Karpas-422 (cell line): ENCODE data around the gene KLHL3. TPM values are rescaled to one million over a fixed set of nuclear protein-coding genes. Genes with fewer than 3 reads are reported as not detected.

ENCODE experiments used
- DNase-seq: peaks from one replicate; pipeline ENCODE4 v3.0.0-alpha.2; 2015
- H2AFZ ChIP-seq: fragments of 200-600 bp; sonication (generic); 2 replicates; pipeline ENCODE4 v1.6.1; 2014; ENCODE audit warnings: antibody characterized with exemption, low read length, mixed read lengths
- H3K27ac ChIP-seq: fragments of 200-600 bp; sonication (generic); 2 replicates; pipeline ENCODE4 v1.5.1; 2014; ENCODE audit warnings: mild to moderate bottlenecking, low read length, moderate library complexity
- H3K27me3 ChIP-seq: fragments of 200-600 bp; sonication (generic); 2 replicates; pipeline ENCODE4 v1.6.1; 2014; ENCODE audit warnings: low read length, mixed read lengths
- H3K36me3 ChIP-seq: fragments of 200-600 bp; sonication (generic); 2 replicates; pipeline ENCODE4 v1.6.1; 2014; ENCODE audit warnings: low read length, mixed read lengths; ENCODE audit not compliant: insufficient read depth
- H3K4me1 ChIP-seq: fragments of 200-600 bp; sonication (generic); 2 replicates; pipeline ENCODE4 v1.6.1; 2014; ENCODE audit warnings: mild to moderate bottlenecking, low read length, mixed read lengths
- H3K4me2 ChIP-seq: fragments of 200-600 bp; sonication (generic); 2 replicates; pipeline ENCODE4 v1.6.1; 2014; ENCODE audit warnings: low read length, low read depth, mild to moderate bottlenecking; ENCODE audit not compliant: poor library complexity, severe bottlenecking
- H3K4me3 ChIP-seq: fragments of 200-600 bp; sonication (generic); 2 replicates; pipeline ENCODE4 v1.5.1; 2014; ENCODE audit warnings: mild to moderate bottlenecking, antibody characterized with exemption, low read length, mixed read lengths
- H3K79me2 ChIP-seq: fragments of 200-600 bp; sonication (generic); 2 replicates; pipeline ENCODE4 v1.6.1; 2014; ENCODE audit warnings: mild to moderate bottlenecking, low read length, mixed read lengths
- H3K9ac ChIP-seq: fragments of 200-600 bp; sonication (generic); 2 replicates; pipeline ENCODE4 v1.6.0; 2014; ENCODE audit warnings: low read length
- H3K9me2 ChIP-seq: fragments of 200-600 bp; sonication (generic), shearing (Covaris generic); replicated peaks from 2 replicates; pipeline ENCODE4 v1.6.0; 2014; ENCODE audit warnings: mild to moderate bottlenecking, low read length, moderate library complexity; ENCODE audit not compliant: insufficient read depth
- H3K9me3 ChIP-seq: fragments of 300-700, 200-600 bp; sonication (generic); 2 replicates; pipeline ENCODE4 v1.6.1; 2014; ENCODE audit warnings: low read length, mixed read lengths
- H4K20me1 ChIP-seq: fragments of 200-600 bp; sonication (generic); 2 replicates; pipeline ENCODE4 v1.6.1; 2014; ENCODE audit warnings: mild to moderate bottlenecking, antibody characterized with exemption, low read length, low read depth; ENCODE audit not compliant: insufficient read depth
- total RNA-seq: library from RNA; depleted of rRNA; stranded (reverse); fragments of >200 nt; shearing (Covaris generic); gene quantifications from 2 replicates; pipeline ENCODE4 v1.2.3, GENCODE V29; 2014; ENCODE audit warnings: low replicate concordance

The KLHL3 gene
- total RNA-seq, 1 experiment from 2014 or later = 0.67 TPM

DNA sequence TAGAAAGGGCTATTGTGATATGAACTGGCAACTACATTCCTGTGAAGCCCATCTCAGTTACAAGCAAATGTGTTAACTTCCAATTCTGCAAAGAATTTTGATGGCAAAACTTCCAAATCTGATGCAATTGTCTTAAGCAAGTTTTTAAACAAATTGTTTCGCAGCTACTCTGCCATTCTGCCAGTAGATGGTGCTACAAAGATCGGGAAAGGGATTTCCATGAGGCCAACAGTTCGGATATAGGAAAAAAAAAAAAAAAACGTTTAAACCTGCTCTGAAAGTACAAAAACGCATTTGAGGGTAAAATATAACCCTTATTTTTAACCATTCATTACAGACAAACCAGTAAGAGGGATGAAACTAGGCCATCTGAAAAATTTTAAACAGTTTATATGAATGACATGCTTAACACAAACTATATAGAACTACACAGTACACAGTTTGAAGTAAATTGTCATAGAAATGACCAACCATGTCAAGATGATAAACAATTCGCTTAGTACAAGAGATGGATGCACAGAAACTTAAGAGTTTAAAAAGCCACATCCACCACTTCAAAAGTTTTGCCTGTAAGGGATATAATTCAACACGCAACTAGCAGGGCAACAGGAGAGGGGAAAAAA, 16.1 kb upstream of the KLHL3 start:
- Histone ChIP-seq H3K9me2 (no peaks in the 10 kb centered on the region), H3K4me3 (peak overlapping the region; percentile 78), H3K36me3 (peaks cover 17% of the 10 kb centered on the region), H2AFZ (no peak overlapping the region), H3K4me2 (peak overlapping the region; percentile 79), H3K9me3 (no peaks in the 10 kb centered on the region), H3K79me2 (peaks cover 27% of the 10 kb centered on the region), H3K27ac (no peak overlapping the region), H3K9ac (peak overlapping the region; percentile 97), H3K27me3 (no peaks in the 10 kb centered on the region), H3K4me1 (peaks cover 36% of the 10 kb centered on the region), H4K20me1 (peaks cover 57% of the 10 kb centered on the region)
- peak; percentile 68 for DNase-seq

DNA sequence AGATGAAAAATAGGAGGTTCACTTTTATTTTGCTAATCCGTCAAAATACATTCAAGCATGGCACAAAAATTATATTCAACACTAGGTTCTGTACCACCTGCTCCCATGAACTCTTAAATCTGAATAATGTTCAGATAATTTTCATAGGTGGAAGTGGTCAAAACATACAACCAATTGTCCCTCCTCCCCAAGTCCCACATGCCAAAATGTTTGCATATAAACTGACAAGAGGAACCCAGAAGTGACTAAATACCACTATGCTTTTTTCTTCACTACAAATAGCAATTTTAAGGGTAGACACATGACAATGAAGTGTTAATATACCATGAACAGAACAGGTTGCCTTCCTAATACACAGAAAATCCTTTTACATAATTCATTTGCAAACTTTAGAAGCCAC, 14.5 kb upstream of the KLHL3 start:
- Histone ChIP-seq H3K4me3 (no peak overlapping the region), H3K4me2 (peak overlapping the region; percentile 79)

GRCh38 chr5:137747848-137748247, 12.0 kb upstream of the KLHL3 start:
- no peak overlapping the region for H3K4me2 ChIP-seq
- H3K4me3 ChIP-seq = no peak overlapping the region
- no peak overlapping the region for H3K9ac ChIP-seq
- peak; percentile 24 for DNase-seq
- H3K9me3 ChIP-seq = no peaks in the 10 kb centered on the region
- H3K36me3 ChIP-seq = peaks cover 16% of the 10 kb centered on the region
- H3K4me1 ChIP-seq = peaks cover 30% of the 10 kb centered on the region
- peaks cover 14% of the 10 kb centered on the region for H3K79me2 ChIP-seq
- H3K27ac ChIP-seq = no peak overlapping the region
- no peak overlapping the region for H2AFZ ChIP-seq
- no peaks in the 10 kb centered on the region for H3K9me2 ChIP-seq
- no peaks in the 10 kb centered on the region for H3K27me3 ChIP-seq
- peaks cover 55% of the 10 kb centered on the region for H4K20me1 ChIP-seq

More for the DNA sequence above, 14.5 kb upstream of the KLHL3 start:
- peak; percentile 71 for DNase-seq
- H3K4me1 ChIP-seq = peaks cover 36% of the 10 kb centered on the region
- no peaks in the 10 kb centered on the region for H3K9me3 ChIP-seq
- peaks cover 27% of the 10 kb centered on the region for H3K79me2 ChIP-seq
- peaks cover 17% of the 10 kb centered on the region for H3K36me3 ChIP-seq
- H3K9me2 ChIP-seq = no peaks in the 10 kb centered on the region
- H4K20me1 ChIP-seq = peaks cover 64% of the 10 kb centered on the region
- no peak overlapping the region for H3K27ac ChIP-seq
- H3K9ac ChIP-seq = no peak overlapping the region
- no peak overlapping the region for H2AFZ ChIP-seq
- H3K27me3 ChIP-seq = no peaks in the 10 kb centered on the region

DNA sequence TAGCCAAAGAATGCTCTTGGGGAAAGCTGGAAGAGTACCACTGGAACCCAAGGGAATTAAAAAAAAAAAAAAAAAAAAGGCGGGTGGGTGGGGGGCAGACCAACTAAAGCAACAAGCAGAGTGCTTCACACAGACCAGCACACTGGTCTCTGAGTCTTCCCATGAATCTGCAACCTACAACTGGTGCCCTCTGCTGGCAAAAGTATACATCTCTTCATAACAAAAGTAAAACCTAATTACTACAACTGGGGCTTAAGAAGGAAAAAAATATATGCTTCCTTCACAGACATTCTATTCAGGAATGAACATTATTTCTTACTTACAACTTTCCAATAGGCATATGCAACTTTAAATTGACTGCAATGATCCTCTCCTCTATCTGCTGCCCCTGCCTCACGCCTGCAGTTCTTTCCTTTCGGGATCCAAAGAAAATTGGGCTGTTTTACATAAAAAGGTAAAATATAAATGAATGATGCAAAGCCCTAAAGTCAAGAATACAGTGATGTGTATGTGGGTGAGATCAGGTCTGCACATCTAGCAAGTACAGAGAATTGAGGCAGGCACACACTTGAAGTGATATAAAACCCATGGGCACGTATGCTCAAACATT, 7.2 kb upstream of the KLHL3 start:
- Histone ChIP-seq H3K9me3 (no peaks in the 10 kb centered on the region), H3K9me2 (no peaks in the 10 kb centered on the region), H2AFZ (no peak overlapping the region), H3K27ac (no peak overlapping the region), H3K4me1 (no peaks in the 10 kb centered on the region), H3K79me2 (no peaks in the 10 kb centered on the region), H3K4me3 (no peak overlapping the region), H3K9ac (no peak overlapping the region), H4K20me1 (peaks cover 18% of the 10 kb centered on the region), H3K4me2 (no peak overlapping the region), H3K27me3 (no peaks in the 10 kb centered on the region), H3K36me3 (no peaks in the 10 kb centered on the region)
- peak; percentile 86 for DNase-seq

GRCh38 chr5:137741718-137742117, 5.8 kb upstream of the KLHL3 start:
- H4K20me1 ChIP-seq = peaks cover 5% of the 10 kb centered on the region
- H3K4me3 ChIP-seq = no peak overlapping the region
- no peaks in the 10 kb centered on the region for H3K4me1 ChIP-seq
- no peaks in the 10 kb centered on the region for H3K79me2 ChIP-seq
- H3K27me3 ChIP-seq = no peaks in the 10 kb centered on the region
- no peak for DNase-seq
- no peaks in the 10 kb centered on the region for H3K9me3 ChIP-seq
- H3K4me2 ChIP-seq = no peak overlapping the region
- H3K27ac ChIP-seq = no peak overlapping the region
- no peaks in the 10 kb centered on the region for H3K36me3 ChIP-seq
- H3K9me2 ChIP-seq = no peaks in the 10 kb centered on the region
- no peak overlapping the region for H3K9ac ChIP-seq
- H2AFZ ChIP-seq = no peak overlapping the region

DNA sequence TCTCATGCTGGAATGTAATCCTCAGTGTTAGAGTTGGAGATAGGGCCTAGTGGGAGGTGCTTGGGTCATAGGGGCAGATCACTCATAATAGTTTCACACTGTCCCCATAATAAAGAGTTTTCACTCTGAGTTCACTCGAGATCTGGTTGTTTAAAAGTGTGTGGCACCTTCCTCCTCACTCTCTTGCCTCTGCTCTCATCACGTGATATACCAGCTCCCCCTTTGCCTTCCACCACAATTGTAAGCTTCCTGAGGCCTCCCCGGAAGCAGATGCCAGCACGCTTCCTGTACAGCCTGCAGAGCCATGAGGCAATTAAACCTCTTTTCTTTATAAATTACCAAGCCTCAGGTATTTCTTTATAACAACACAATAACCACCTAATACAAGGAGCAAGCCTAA, 3.8 kb upstream of the KLHL3 start:
- H3K27ac ChIP-seq = no peak overlapping the region
- H3K9me2 ChIP-seq = no peaks in the 10 kb centered on the region
- H3K9me3 ChIP-seq = no peaks in the 10 kb centered on the region
- H4K20me1 ChIP-seq = no peaks in the 10 kb centered on the region; the same call in 1 of the 2 replicates
- no peak overlapping the region for H2AFZ ChIP-seq
- H3K27me3 ChIP-seq = no peaks in the 10 kb centered on the region
- no peak overlapping the region for H3K9ac ChIP-seq
- no peaks in the 10 kb centered on the region for H3K36me3 ChIP-seq
- H3K4me1 ChIP-seq = no peaks in the 10 kb centered on the region
- H3K4me3 ChIP-seq = no peak overlapping the region
- DNase-seq = no peak
- no peak overlapping the region for H3K4me2 ChIP-seq
- no peaks in the 10 kb centered on the region for H3K79me2 ChIP-seq

DNA sequence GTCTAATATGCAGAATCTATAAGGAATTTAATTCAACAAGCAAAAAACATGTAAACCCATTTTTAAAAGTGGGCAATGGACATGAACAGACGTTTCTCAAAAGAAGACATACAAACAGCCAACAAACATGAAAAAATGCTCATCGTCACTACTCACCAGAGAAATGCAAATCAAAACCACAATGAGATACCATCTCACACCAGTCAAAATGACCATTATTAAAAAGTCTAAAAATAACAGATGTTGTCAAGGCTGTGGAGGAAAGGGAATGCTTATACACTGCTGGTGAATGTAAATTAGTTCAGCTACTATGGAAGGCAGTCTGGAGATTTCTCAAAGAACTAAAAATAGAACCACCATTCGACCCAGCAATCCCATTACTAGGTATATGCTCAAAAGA, 3.1 kb upstream of the KLHL3 start:
- Histone ChIP-seq H3K4me2 (no peak overlapping the region), H2AFZ (no peak overlapping the region), H3K9me3 (no peaks in the 10 kb centered on the region), H3K36me3 (no peaks in the 10 kb centered on the region), H3K4me3 (no peak overlapping the region), H3K27ac (no peak overlapping the region), H4K20me1 (no peaks in the 10 kb centered on the region; the same call in 1 of the 2 replicates), H3K79me2 (no peaks in the 10 kb centered on the region), H3K9me2 (no peaks in the 10 kb centered on the region), H3K27me3 (no peaks in the 10 kb centered on the region), H3K9ac (no peak overlapping the region), H3K4me1 (no peaks in the 10 kb centered on the region)
- peak; percentile 17 for DNase-seq

DNA sequence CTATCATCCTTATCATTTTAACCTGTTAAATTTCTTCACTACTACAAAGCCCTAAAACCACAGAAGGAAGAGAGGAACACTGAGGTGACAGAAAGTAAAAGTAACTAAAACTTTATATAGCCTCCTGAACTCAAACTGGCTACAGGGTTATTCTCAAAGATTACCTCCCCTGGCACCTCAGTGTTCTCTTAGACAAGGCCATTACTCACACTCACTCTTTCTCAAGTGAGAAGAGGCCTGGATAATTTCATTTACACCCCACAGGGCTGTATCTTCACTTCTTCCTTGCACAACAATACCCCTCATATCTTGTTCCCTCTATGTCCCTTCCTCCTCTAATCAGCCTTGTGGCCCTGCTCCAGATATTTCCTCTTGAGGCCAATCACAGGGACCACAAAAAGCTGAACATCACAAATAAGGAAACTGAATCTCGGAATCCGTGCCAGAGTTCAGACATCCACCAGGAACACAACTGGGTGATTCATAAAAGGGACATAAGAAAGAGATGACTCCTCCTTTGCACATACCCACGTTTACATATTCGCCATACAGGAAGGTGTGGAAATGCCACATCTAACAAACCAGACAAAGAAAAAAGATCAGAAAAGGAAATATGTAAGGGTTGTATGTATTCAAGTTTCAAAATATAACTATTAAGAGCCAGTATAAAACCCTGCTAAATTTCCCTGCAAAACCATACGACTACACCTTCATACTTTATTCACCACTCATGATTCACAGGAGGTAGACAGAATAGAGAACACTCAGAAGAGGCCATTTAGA, 1.7 kb upstream of the KLHL3 start:
- Histone ChIP-seq H3K4me1 (no peaks in the 10 kb centered on the region), H3K27ac (no peak overlapping the region)

More for the DNA sequence above, 1.7 kb upstream of the KLHL3 start:
- Histone ChIP-seq H2AFZ (no peak overlapping the region), H3K79me2 (no peaks in the 10 kb centered on the region), H3K4me2 (no peak overlapping the region), H3K4me3 (no peak overlapping the region), H3K9me2 (no peaks in the 10 kb centered on the region), H4K20me1 (no peaks in the 10 kb centered on the region), H3K27me3 (no peaks in the 10 kb centered on the region), H3K9me3 (no peaks in the 10 kb centered on the region), H3K36me3 (no peaks in the 10 kb centered on the region), H3K9ac (no peak overlapping the region)
- DNase-seq = peak; percentile 37
